Body of pancreas (tissue), 4 donors: Measurements from ENCODE around the gene EAF1. TPM values are rescaled to one million over a fixed set of nuclear protein-coding genes. Genes with fewer than 3 reads are reported as not detected.

ENCODE experiments used
- ATAC-seq: fragments of 150-250 bp; one replicate; pipeline ENCODE4 v1.9.1; 2016
- DNase-seq, 4 donors: peaks; one replicate each; pipeline ENCODE4 v3.0.0-alpha.2; 2019
- H3K27ac ChIP-seq, 4 donors: fragments of 200-600 bp; sonication (generic); 1 replicate in 3 of 4; 2 replicates in 1 of 4; pipeline versions ENCODE4 v1.5.1 to v1.6.1; 2016 to 2019; ENCODE audit warnings: mild to moderate bottlenecking in 1 of 4, mixed read lengths in 1 of 4, moderate library complexity in 1 of 4
- H3K27me3 ChIP-seq, 2 donors: fragments of 200-600 bp; sonication (generic); one replicate each; pipeline ENCODE4 v1.6.0; 2016; ENCODE audit warnings: mild to moderate bottlenecking in 1 of 2
- H3K36me3 ChIP-seq, 2 donors: fragments of 200-600 bp; sonication (generic); replicated peaks in 1 of 2; 2 replicates each; pipeline ENCODE4 v1.5.1; 2016; ENCODE audit warnings: low read depth in 2 of 2; ENCODE audit not compliant: insufficient read depth in 1 of 2
- H3K4me1 ChIP-seq: fragments of 200-600 bp; sonication (generic); one replicate; pipeline ENCODE4 v1.6.0; 2016
- H3K4me3 ChIP-seq, 2 donors: fragments of 200-600 bp; sonication (generic); 1 replicate in 1 of 2; 2 replicates in 1 of 2; pipeline ENCODE4 v1.5.1; 2016 to 2019
- H3K9me3 ChIP-seq, 3 donors: fragments of 200-600 bp; sonication (generic); 1 replicate in 2 of 3; 2 replicates in 1 of 3; pipeline ENCODE4 v1.5.1; 2016
- CTCF ChIP-seq, 7 experiments: fragments of 450-650 bp in 4 of 7; fragments of 200-600 bp in 3 of 7; sonication (generic) in 3 of 7; IDR thresholded peaks; one replicate each; pipeline ENCODE4 v1.5.1; 2016 to 2019; ENCODE audit warnings: antibody characterized with exemption in 7 of 7
- POLR2A ChIP-seq, 3 donors: fragments of 450-650 bp; IDR thresholded peaks; one replicate each; pipeline ENCODE4 v1.6.1; 2016; ENCODE audit warnings: antibody characterized with exemption in 3 of 3, mild to moderate bottlenecking in 2 of 3
- WGBS, 2 donors: methylation state at CpG; one replicate each; pipeline ENCODE4 v1.1.5; 2017; 5-methylcytosine and 5-hydroxymethylcytosine counted together
- intact Hi-C: fragments of 100-400 bp; cut with DNase I; formaldehyde crosslinking; loops from one replicate; pipeline ENCODE4 v1.15.1; 2023
- total RNA-seq, 2 donors: library from RNA; depleted of rRNA; stranded (reverse); fragments of >200 nt; gene quantifications; one replicate each; pipeline ENCODE4 v1.1.0, GENCODE V29; 2016

The EAF1 gene
- total RNA-seq, 2 donors from 2014 or later: 9.1 to 12.9 TPM

DNA sequence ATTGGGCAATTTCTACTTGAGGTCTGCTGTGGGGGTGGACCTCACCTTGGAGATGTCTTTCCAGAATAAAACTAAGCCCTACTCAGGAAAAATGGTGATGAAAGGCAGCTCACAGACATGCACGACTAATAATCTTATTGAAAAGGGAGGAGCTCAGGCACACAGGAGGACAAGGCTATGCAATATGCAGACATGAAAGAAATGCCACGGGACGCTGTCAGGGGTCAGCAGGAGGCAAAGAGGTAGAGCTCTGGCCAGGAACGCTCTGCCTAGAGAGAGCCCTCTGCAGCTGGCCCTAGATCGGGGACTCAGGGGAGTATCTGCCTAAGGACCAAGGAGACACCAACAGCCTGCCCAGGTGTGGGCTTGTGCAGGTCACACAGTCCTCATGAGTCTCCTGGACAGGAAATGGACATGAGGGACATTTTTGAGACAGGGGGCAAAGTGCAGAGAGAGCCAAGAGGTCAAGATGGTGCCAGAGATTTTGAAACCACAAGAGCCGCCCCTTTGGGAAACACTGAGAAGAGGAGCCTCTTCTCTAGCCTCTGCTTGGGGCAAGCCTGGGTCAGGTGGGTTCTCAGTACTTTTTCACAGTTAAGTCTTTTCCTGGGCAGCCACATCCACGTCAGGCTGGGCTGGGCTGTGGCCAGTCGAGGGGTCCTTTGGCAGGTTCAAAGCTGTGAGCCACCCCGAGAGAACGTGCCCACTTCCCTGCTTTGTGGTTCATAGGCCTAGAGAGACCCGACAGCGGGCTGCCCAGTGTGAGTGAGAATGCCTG, 23.2 kb downstream of the EAF1 start:
- Histone ChIP-seq H3K27me3 (no peaks in the 10 kb centered on the region), H3K27ac (no peak overlapping the region), H3K4me3 (no peak overlapping the region), H3K36me3 (no peaks in the 10 kb centered on the region), H3K4me1 (no peaks in the 10 kb centered on the region), H3K9me3 (no peaks in the 10 kb centered on the region)
- 87 to 92% methylated on average over 12 of the region's 12 CpGs for WGBS, 2 donors
- TF ChIP-seq POLR2A (IDR thresholded peaks at IDR 0.05) (no peak), CTCF (IDR thresholded peaks at IDR 0.05) (no peak)
- DNase-seq (no peak), ATAC-seq (no peak)
- intact Hi-C loops: no loop called here

DNA sequence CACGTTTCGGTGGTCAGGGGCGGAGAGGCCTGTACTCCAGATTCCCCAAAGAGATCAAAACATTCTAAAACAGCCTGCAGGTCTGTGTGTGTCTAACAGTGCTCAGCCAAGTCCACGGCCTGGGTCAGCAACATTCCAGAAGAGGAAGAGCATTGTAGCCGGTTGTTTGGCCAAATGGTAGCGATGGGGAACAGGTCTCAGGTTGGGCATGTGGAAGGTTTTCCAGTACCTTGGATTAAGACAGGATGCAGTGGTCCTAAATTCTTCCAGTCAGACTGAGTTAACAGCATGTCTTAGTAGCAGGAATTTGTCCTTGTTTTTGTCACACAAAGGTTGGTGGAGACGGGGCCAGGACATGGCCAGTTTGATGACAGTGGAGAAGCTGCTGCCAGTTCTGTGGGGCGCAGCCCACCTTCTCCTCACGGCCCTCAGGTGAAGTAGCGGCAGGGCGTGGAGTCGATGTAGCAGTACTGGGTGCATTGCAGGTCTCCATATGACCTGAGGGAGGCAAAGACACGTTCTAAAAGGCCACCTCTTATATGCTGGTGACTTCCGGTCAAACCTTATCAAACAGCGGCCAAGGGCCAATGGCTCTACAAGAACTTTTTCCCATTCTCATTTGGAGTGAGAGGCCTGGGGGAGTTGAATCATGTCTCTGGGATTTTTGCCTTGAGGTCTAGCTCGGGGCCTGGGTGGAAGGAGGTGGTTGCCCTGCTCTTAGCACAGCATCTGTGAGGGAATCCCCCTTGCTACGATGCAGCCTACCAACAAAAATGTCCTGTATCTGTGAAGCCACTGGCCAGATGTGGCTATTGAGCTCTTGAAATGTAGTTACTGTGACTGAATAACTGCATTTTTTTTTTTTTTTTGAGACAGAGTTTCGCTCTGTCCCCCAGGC, 24.1 kb downstream of the EAF1 start:
- DNase-seq (no peak), ATAC-seq (no peak)
- Histone ChIP-seq H3K9me3 (no peaks in the 10 kb centered on the region), H3K4me1 (no peaks in the 10 kb centered on the region), H3K4me3 (no peak overlapping the region), H3K27ac (no peak overlapping the region), H3K36me3 (no peaks in the 10 kb centered on the region), H3K27me3 (no peaks in the 10 kb centered on the region)
- WGBS, 2 donors: 86 to 95% methylated on average over 14 to 18 of the region's 18 CpGs
- intact Hi-C loops: no loop called here
- TF ChIP-seq POLR2A (IDR thresholded peaks at IDR 0.05) (no peak), CTCF (IDR thresholded peaks at IDR 0.05) (no peak)

- H3K4me3 ChIP-seq: no peak overlapping the region
- no peak for TF ChIP-seq POLR2A (IDR thresholded peaks at IDR 0.05)
- no peak for TF ChIP-seq CTCF (IDR thresholded peaks at IDR 0.05)
- no peaks in the 10 kb centered on the region for H3K9me3 ChIP-seq
- no peak overlapping the region for H3K27ac ChIP-seq
- WGBS, 2 donors: 83 to 90% methylated on average over 7 to 9 of the region's 9 CpGs
- H3K36me3 ChIP-seq: no peaks in the 10 kb centered on the region
- DNase-seq (no peak), ATAC-seq (no peak)
- intact Hi-C loops: no loop called here
- H3K4me1 ChIP-seq: no peaks in the 10 kb centered on the region
- H3K27me3 ChIP-seq: no peaks in the 10 kb centered on the region
Measured at GRCh38 chr3:15452156-15452555, 24.8 kb downstream of the EAF1 start.

DNA sequence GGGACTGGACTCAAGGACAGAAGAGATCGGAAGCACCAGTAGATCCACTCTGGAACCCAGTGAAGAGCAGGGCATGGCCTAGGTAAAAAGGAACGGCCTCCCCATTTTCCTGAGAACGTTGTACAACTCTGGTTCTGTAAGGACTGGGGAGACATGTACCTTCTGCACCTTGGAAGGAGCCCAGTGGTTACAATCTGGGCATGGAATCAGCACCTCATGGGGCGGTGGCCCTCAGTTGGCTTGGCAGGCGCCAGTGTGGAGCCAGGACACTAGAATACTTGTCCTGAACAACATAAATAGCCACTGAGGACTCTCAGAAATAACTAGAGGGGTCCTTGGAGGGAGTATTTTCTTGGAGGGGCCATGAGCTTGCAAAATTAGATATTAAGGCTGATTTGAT, 25.6 kb downstream of the EAF1 start:
- intact Hi-C loops: no loop called here
- TF ChIP-seq POLR2A (IDR thresholded peaks at IDR 0.05) (no peak), CTCF (IDR thresholded peaks at IDR 0.05) (no peak)
- DNase-seq (no peak), ATAC-seq (no peak)
- Histone ChIP-seq H3K36me3 (no peaks in the 10 kb centered on the region), H3K27me3 (no peaks in the 10 kb centered on the region), H3K4me3 (no peak overlapping the region), H3K9me3 (no peaks in the 10 kb centered on the region), H3K4me1 (no peaks in the 10 kb centered on the region), H3K27ac (no peak overlapping the region)
- 87 to 91% methylated on average over 5 of the region's 5 CpGs for WGBS, 2 donors
